Activated naive CD4-positive, alpha-beta T cell treated with anti-CD3 and anti-CD28 coated beads, Interleukin-2, amount 10 ng/mL, durations not matched to agents 7 days and 5 days (primary cell): ENCODE measurements around the gene TOMM7.
"Not testable (repeated sequence)": the region's sequence is repeated elsewhere in the genome, so short reads cannot be mapped to it uniquely, and the experiment has no call there.

Experiments used
- CTCF ChIA-PET: fragments of 350-600 bp; sonication (Branson Sonifier 250); formaldehyde crosslinking; loops from one replicate; lab custom pipeline; 2021; ENCODE audit warnings: antibody characterized with exemption; lab: Charles Lee
- DNase-seq: peaks from one replicate; pipeline ENCODE4 v3.0.0-alpha.2; 2020
- H3K27ac Mint-ChIP-seq: one replicate; pipeline ENCODE4 v1.8.0; 2021; ENCODE audit warnings: mild to moderate bottlenecking, moderate library complexity, mixed read lengths
- H3K27me3 Mint-ChIP-seq: one replicate; pipeline ENCODE4 v1.8.0; 2021; ENCODE audit warnings: mild to moderate bottlenecking, mixed read lengths
- H3K36me3 Mint-ChIP-seq: one replicate; pipeline ENCODE4 v1.8.0; 2021; ENCODE audit warnings: mixed read lengths
- H3K4me1 Mint-ChIP-seq: one replicate; pipeline ENCODE4 v1.8.0; 2021; ENCODE audit warnings: mixed read lengths
- H3K4me3 Mint-ChIP-seq: one replicate; pipeline ENCODE4 v1.8.0; 2021; ENCODE audit warnings: mild to moderate bottlenecking, moderate library complexity, mixed read lengths
- H3K9me3 Mint-ChIP-seq: one replicate; pipeline ENCODE4 v1.8.0; 2021; ENCODE audit warnings: mixed read lengths

The TOMM7 gene

DNA sequence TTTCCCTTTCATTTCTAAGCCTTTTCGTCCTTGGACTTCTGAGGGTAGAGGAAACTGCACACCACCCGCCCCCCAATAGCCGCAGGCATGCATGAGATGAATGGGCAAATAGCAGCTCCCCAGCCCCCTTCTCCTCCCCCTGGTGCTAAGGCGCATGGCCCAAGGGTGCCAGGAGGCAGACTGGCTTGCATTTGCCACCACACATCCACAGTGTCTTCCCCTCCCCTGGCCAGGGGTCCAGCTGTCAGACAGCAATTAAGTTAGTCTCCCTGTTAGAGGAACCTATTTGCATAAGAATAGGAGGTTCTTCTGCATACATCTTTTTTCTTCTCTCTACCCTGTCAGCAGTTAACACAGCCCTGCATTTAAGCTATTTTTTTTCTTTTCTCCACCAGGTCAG is 20.2 kb downstream of the TOMM7 start:
- Mint-ChIP-seq H3K4me1 (no peaks in the 10 kb centered on the region), H3K9me3 (peaks cover 2% of the 10 kb centered on the region), H3K4me3 (no peak overlapping the region), H3K27ac (no peak overlapping the region), H3K27me3 (peaks cover 11% of the 10 kb centered on the region), H3K36me3 (no peaks in the 10 kb centered on the region)
- CTCF ChIA-PET = interaction anchor here (0.7 to 1.0 kb wide), 2 partner anchors 242 to 948 kb away, joined by 3 read pairs; no protein-coding TSS in a partner anchor
- no peak for DNase-seq

DNA sequence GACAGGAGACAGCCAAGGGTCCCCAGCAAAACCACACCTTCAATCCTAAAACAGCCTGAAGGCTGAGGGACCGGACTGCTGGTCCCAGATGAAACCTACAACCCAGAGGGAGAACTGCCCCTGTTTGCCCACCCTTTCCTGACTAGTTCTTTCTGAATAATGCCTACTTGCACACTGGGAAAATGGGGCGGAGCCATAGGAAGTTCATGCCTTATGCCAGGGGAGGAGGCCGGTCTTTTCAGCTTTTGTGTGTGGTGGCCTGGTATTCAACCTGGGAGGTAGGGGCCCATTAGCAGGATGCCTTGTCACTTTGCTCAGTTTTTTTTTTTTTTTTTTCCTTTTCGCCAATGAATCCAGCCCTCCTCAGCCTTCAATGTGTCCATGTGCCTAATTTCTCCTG is 20.7 kb downstream of the TOMM7 start:
- Mint-ChIP-seq H3K27me3 (peaks cover 12% of the 10 kb centered on the region), H3K9me3 (peaks cover 3% of the 10 kb centered on the region), H3K4me1 (no peaks in the 10 kb centered on the region), H3K27ac (no peak overlapping the region), H3K4me3 (no peak overlapping the region), H3K36me3 (no peaks in the 10 kb centered on the region)
- no peak for DNase-seq
- CTCF ChIA-PET = interaction anchor here (0.7 to 1.0 kb wide), 2 partner anchors 242 to 948 kb away, joined by 3 read pairs; no protein-coding TSS in a partner anchor

DNA sequence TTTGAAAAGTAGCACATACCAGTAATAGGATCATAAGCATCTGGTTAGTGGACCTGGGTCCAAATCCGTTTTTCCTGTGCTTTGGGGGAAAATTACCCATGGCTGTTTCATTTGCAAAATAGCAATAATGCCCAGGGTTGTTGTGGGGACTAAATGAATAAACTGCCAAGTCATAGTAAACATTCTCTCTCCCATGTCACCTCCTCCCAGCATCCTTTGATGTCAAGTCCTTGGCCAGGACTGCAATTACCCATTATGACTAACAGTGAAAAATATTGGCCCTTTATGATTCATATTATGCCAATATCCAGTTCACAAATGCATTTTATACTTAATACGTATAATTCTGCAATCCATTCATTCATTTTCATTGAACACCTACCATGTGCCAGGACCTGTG is 23.0 kb downstream of the TOMM7 start:
- H3K4me1 Mint-ChIP-seq = no peaks in the 10 kb centered on the region
- H3K9me3 Mint-ChIP-seq = peaks cover 4% of the 10 kb centered on the region
- H3K4me3 Mint-ChIP-seq = no peak overlapping the region
- no peak overlapping the region for H3K27ac Mint-ChIP-seq
- H3K36me3 Mint-ChIP-seq = no peaks in the 10 kb centered on the region
- no peak for DNase-seq
- CTCF ChIA-PET = no interaction called here
- peaks cover 14% of the 10 kb centered on the region for H3K27me3 Mint-ChIP-seq

DNA sequence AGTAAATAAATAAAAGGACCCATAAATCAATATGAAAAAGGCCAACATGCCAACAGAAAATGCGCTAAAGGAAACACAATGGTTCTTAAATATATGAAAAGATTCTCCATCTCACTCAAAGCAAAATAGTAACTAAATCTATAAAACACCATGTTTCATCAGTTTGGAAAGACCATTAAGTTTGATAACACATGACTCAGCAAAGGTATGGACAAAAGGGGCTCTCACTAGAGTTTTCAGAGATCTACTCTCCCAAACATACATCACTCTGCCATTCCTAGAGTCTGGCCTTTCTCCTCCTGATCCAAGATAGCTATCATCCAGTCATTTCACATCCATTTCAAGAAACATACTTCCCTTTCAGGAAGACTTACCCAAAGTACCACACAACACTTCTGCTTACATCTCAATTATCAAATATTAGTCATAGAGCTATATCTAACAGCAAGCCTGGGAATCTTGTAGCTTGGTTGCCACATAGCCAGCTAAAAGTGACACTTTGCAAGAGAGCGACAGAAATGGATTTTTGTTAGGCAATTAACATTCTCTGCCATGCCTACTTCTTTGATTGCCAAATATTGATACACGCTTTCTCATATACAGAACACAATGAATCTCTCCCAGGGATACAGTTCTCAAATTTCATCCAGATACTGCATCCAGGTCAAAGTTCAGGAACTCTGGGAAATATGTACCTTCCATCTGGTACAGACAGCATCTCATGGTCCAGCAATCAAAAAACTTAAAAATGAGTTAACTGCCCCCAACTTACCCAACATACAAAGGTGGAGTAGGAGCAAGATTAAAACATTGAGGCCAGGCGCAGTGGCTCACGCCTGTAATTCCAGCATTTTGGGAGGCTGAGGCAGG is 28.8 kb downstream of the TOMM7 start:
- Mint-ChIP-seq H3K9me3 (peaks cover 4% of the 10 kb centered on the region), H3K36me3 (no peaks in the 10 kb centered on the region), H3K27me3 (peaks cover 13% of the 10 kb centered on the region), H3K4me3 (no peak overlapping the region), H3K4me1 (no peaks in the 10 kb centered on the region), H3K27ac (no peak overlapping the region)
- CTCF ChIA-PET = interaction anchor here (0.7 to 1.2 kb wide), 2 partner anchors 11 to 15 kb away, joined by 3 to 4 read pairs; no protein-coding TSS in a partner anchor
- DNase-seq = no peak

DNA sequence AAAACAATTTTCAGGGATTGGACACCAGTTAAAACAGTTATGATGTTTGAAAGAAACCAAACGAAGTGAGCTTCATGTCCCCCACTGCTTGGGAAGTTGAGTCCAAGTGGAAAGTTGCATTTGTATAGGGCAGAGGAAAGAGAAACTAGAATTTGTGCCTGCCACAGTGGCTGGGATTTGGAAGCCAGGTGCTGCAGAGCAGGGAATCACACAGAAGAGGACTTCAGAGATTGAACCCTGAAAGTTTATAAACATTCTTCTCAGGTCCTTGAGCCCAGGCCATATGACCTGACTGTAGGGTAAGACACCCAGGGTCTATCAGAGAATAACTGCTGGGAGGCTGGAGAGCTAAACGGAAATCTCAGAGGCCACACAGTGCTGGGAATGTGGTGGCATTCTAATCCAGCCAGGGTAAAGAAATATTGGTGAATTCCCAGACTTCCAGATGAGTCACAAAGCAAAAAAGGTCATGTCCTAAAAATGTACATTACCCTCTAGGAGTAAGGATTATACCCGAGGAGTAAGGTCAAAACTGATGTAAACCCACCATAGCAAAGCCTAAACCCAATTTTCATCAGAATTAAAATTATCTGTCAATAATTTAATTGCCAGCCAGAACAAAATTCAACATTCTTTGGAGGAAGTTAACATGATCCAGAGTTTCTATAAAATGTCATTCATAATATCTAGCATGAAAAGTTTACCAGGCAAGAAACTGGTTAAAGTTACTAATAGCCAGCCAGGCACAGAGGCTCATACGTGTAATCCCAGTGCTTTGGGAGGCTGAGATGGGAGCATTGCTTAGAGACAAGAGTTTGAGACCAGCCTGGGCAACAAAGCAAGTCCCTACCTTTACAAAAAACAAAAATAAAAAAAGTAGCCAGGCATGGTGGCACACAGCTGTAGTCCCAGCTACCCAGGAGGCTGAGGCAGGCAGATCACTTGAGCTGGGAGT is 31.2 kb downstream of the TOMM7 start:
- no peak overlapping the region for H3K27ac Mint-ChIP-seq
- DNase-seq = no peak
- no peaks in the 10 kb centered on the region for H3K4me1 Mint-ChIP-seq
- H3K9me3 Mint-ChIP-seq = no peaks in the 10 kb centered on the region
- H3K27me3 Mint-ChIP-seq = peaks cover 14% of the 10 kb centered on the region
- CTCF ChIA-PET = interaction anchor here (0.8 kb wide), 1 partner anchor 8 kb away, joined by 3 read pairs; no protein-coding TSS in a partner anchor
- no peak overlapping the region for H3K4me3 Mint-ChIP-seq
- H3K36me3 Mint-ChIP-seq = no peaks in the 10 kb centered on the region

DNA sequence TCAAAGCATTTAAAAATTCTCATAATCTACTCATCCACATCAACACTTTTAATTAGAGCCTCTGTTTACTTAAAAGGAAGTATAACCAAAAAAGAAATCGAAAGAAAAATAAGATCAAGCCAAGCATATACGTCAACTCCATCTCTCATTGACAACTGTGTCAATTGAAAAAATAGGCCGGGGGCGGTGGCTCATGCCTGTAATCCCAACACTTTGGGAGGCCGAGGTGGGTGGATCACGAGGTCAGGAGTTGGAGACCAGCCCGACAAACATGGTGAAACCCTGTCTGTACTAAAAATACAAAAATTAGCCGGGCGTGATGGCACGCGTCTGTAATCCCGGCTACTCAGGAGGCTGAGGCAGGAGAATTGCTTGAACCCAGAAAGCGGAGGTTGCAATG is 32.0 kb downstream of the TOMM7 start:
- DNase-seq, CTCF ChIA-PET, H3K4me3 Mint-ChIP-seq, H3K4me1 Mint-ChIP-seq, H3K36me3 Mint-ChIP-seq, H3K27ac Mint-ChIP-seq, H3K9me3 Mint-ChIP-seq: not testable (repeated sequence)
- H3K27me3 Mint-ChIP-seq = peaks cover 14% of the 10 kb centered on the region

DNA sequence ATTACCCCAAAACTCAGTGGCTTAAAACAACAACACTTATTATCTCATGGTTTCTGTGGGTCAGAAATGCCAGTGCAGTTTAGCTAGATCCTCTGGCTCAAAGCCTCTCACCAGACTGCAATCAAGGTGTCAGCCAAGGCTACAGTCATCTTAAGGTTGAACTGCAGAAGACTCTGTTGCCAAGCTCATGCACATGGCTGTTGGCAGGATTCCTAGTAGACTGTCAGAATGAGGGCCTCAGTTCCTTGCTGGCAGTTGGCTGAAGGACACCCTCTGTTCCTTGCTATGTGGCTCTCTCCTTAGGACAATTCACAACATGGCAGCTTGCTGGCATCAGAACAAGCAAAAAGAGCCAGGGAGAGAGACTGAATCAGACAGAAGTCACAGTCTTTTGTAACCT is 34.7 kb downstream of the TOMM7 start:
- no peak overlapping the region for H3K4me3 Mint-ChIP-seq
- no peaks in the 10 kb centered on the region for H3K4me1 Mint-ChIP-seq
- CTCF ChIA-PET = interaction anchor here (1.6 kb wide), 1 partner anchor 268 kb away, joined by 9 read pairs; no protein-coding TSS in a partner anchor
- H3K27me3 Mint-ChIP-seq = peaks cover 17% of the 10 kb centered on the region
- no peaks in the 10 kb centered on the region for H3K36me3 Mint-ChIP-seq
- no peak for DNase-seq
- H3K9me3 Mint-ChIP-seq = no peaks in the 10 kb centered on the region
- H3K27ac Mint-ChIP-seq = no peak overlapping the region

DNA sequence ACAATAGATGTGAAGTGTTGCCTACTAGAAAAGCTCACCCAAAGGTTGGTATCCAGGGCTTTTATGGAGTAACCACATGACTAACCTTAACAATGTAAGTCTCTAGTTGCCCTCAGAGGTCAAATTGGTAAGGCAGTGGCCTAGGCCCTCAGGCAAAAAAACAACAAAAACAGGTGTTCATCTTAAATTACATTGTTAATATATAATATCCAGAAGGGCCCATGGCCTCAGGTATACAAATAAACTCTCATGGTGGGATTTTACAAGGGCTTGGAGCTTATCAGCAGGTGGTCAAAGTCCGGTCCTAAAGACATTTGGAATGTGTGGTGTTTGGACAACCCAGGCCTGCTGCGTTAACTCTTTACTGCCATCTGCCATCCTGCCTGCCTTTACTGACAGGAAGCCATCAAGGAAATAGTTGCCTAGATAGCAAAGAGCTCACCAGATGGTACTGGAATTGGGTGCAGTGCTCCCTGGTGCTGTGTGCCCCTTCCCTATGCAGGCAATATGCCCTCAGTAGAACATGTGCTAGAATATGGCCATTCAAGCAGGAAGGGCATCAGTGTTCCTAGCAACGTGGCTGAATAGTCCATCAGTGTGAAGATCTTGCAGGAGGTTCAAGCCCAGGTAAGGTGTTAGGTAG is 36.2 kb downstream of the TOMM7 start:
- DNase-seq = no peak
- Mint-ChIP-seq H3K4me3 (no peak overlapping the region), H3K27ac (no peak overlapping the region), H3K27me3 (peaks cover 27% of the 10 kb centered on the region), H3K4me1 (no peaks in the 10 kb centered on the region), H3K9me3 (no peaks in the 10 kb centered on the region), H3K36me3 (no peaks in the 10 kb centered on the region)
- CTCF ChIA-PET = interaction anchor here (5.2 to 6.5 kb wide), 2 partner anchors 226 to 269 kb away, joined by 31 to 84 read pairs; no protein-coding TSS in a partner anchor

DNA sequence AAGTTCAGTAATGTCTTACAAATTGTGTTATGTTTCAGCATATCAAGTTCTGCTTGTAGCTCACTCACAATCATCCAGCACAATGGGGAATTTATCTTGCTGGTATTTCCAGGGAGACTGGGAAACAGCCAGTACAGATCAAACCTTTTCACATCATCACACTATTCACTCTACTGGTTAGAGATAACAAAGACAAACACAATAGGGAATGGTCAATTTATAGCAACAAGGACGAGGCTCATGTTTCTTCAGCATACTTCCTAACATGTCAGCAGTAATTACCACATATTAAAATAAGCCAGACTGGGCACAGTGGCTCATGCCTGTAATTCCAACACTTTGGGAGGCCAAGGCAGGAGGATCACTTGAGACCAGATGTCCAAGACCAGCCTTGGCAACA is 38.3 kb downstream of the TOMM7 start:
- Mint-ChIP-seq H3K27ac (no peak overlapping the region), H3K36me3 (no peaks in the 10 kb centered on the region), H3K4me1 (no peaks in the 10 kb centered on the region), H3K27me3 (peaks cover 22% of the 10 kb centered on the region), H3K4me3 (no peak overlapping the region), H3K9me3 (no peaks in the 10 kb centered on the region)
- CTCF ChIA-PET = interaction anchor here (1.1 to 6.5 kb wide), 5 partner anchors 58 to 302 kb away, joined by 4 to 84 read pairs (median 5); partner anchors contain the start of gene IL6
- DNase-seq = no peak

DNA sequence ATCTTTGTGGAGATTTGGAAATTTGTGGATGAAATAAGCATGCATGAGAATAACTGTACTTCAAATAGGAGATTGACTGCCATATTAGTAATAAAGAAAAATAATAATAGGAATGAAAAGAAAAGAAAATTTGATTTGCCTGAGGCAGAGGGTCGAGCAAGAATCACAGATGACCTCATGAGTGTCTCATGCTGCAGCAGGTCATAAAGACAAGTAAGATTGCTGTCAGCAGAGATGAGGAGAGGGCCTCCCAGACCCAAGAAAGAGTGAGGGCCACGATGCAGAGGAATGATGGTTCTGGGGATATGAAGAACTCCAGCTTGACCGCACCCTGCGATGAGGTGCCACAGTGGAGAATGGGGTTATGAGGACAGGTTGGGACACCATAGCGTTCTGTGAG is 39.2 kb downstream of the TOMM7 start:
- no peaks in the 10 kb centered on the region for H3K4me1 Mint-ChIP-seq
- H3K4me3 Mint-ChIP-seq = no peak overlapping the region
- no peaks in the 10 kb centered on the region for H3K9me3 Mint-ChIP-seq
- CTCF ChIA-PET = interaction anchor here (0.9 to 6.5 kb wide), 9 partner anchors 9 to 272 kb away, joined by 3 to 84 read pairs (median 6); no protein-coding TSS in a partner anchor
- no peaks in the 10 kb centered on the region for H3K36me3 Mint-ChIP-seq
- H3K27ac Mint-ChIP-seq = no peak overlapping the region
- DNase-seq = no peak
- H3K27me3 Mint-ChIP-seq = peaks cover 19% of the 10 kb centered on the region

DNA sequence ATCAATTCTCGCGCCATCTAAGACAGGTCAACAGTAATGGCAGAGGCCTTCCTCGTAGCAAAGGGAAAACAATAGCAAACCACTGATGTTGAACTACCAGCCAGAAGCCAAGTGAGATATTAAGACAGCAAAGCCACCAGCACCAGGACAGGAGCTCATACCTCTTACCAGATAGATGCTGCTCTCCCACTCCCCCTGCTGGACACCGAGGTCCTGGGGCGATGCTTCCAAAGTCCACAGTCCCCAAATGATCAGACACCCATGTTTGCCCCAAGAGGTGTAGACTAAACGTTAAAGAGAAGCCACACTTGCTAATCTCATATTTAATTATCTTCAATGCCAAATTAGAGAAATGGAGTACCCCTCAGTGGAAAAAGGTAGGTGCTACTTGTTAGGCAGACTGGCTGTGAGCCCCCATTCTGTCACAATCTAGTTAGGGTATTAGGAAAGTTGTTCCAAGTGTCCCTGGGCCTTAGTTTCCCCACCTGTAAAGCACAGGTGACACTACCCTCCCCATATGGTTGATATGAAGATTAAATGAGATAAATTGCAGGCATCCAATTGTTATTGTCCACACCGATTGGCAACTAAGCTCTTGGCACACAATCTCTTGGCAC is 39.9 kb downstream of the TOMM7 start:
- Mint-ChIP-seq H3K9me3 (no peaks in the 10 kb centered on the region), H3K36me3 (no peaks in the 10 kb centered on the region), H3K27ac (no peak overlapping the region), H3K27me3 (peaks cover 19% of the 10 kb centered on the region), H3K4me1 (no peaks in the 10 kb centered on the region), H3K4me3 (no peak overlapping the region)
- DNase-seq = peak; percentile 88
- CTCF ChIA-PET = interaction anchor here (0.6 to 6.5 kb wide), 16 partner anchors 9 to 298 kb away, joined by 3 to 84 read pairs (median 4); no protein-coding TSS in a partner anchor

DNA sequence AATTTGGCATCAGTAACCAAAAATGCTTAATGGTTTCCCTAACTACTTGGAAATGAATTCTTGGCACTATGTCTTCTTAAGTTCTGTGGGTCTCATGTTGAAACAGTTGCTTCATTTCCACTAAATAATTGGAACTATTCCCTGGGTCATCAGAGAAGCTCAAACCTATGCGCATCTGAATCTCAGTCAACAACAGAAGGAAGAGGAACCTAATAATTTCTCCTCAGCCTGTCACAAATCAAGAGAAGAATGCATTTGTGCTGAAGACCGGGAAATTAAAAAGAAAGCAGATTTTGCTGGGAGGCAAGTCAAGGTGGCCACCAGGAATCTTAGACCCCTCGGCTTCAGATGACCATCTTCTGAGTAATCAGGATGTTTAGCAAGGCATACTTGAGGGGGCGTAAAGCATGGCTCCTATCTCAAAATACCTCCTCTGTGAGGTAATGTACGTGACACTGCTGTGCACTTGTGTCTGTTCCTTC is 41.4 kb downstream of the TOMM7 start:
- peaks cover 23% of the 10 kb centered on the region for H3K27me3 Mint-ChIP-seq
- H3K36me3 Mint-ChIP-seq = no peaks in the 10 kb centered on the region
- H3K9me3 Mint-ChIP-seq = no peaks in the 10 kb centered on the region
- no peak overlapping the region for H3K27ac Mint-ChIP-seq
- CTCF ChIA-PET = interaction anchor here (0.5 to 6.5 kb wide), 5 partner anchors 46 to 228 kb away, joined by 3 to 84 read pairs (median 7); no protein-coding TSS in a partner anchor
- no peak for DNase-seq
- no peak overlapping the region for H3K4me3 Mint-ChIP-seq
- H3K4me1 Mint-ChIP-seq = no peaks in the 10 kb centered on the region
